Activated CD8-positive, alpha-beta T cell treated with anti-CD3 and anti-CD28 coated beads for 36 hours (primary cell): ENCODE results near the gene DRGX. TPM values are rescaled to one million over a fixed set of nuclear protein-coding genes. Genes with fewer than 3 reads are reported as not detected.

Experiments
- ATAC-seq: fragments of 200-7000 bp; cut with Tn5 transposase; one replicate; pipeline ENCODE4 v1.10.0; 2021; ENCODE audit warnings: mild to moderate bottlenecking, moderate library complexity
- CTCF ChIA-PET: fragments of 350-600 bp; sonication (Branson Sonifier 250); formaldehyde crosslinking; loops from one replicate; lab custom pipeline; 2021; ENCODE audit warnings: antibody characterized with exemption; lab: Charles Lee
- POLR2A ChIA-PET: fragments of 350-600 bp; sonication (Branson Sonifier 250); formaldehyde crosslinking; loops from one replicate; lab custom pipeline; 2021; ENCODE audit warnings: antibody characterized with exemption; lab: Charles Lee
- DNase-seq: peaks from one replicate; pipeline ENCODE4 v3.0.0-alpha.2; 2020
- H3K27ac Mint-ChIP-seq: one replicate; pipeline ENCODE4 v1.8.0; 2021; ENCODE audit warnings: mild to moderate bottlenecking, mixed read lengths
- H3K27me3 Mint-ChIP-seq: one replicate; pipeline ENCODE4 v1.8.0; 2021; ENCODE audit warnings: mixed read lengths
- H3K36me3 Mint-ChIP-seq: one replicate; pipeline ENCODE4 v1.8.0; 2021; ENCODE audit warnings: low read depth, mixed read lengths
- H3K4me1 Mint-ChIP-seq: one replicate; pipeline ENCODE4 v1.8.0; 2021; ENCODE audit warnings: low read depth, mixed read lengths
- H3K4me3 Mint-ChIP-seq: one replicate; pipeline ENCODE4 v1.8.0; 2021; ENCODE audit warnings: mild to moderate bottlenecking, moderate library complexity, mixed read lengths
- H3K9me3 Mint-ChIP-seq: one replicate; pipeline ENCODE4 v1.8.0; 2021; ENCODE audit warnings: mixed read lengths
- CTCF ChIP-seq: fragments of 200-600 bp; IDR thresholded peaks from one replicate; pipeline ENCODE4 v1.8.0; 2022; ENCODE audit warnings: antibody characterized with exemption, mild to moderate bottlenecking
- intact Hi-C: fragments of 100-400 bp; cut with micrococcal nuclease; formaldehyde crosslinking; loops from one replicate; pipeline ENCODE4 v1.10.0; 2022
- total RNA-seq, 2 experiments: library from RNA; stranded (reverse); gene quantifications; one replicate each; pipeline ENCODE4 v1.2.3, GENCODE V29; 2021

The DRGX gene
- total RNA-seq, 2 experiments from 2014 or later: not detected

- Mint-ChIP-seq H3K9me3 (no peaks in the 10 kb centered on the region), H3K4me3 (no peak overlapping the region), H3K4me1 (peaks cover 5% of the 10 kb centered on the region), H3K27me3 (peaks cover 55% of the 10 kb centered on the region), H3K27ac (no peak overlapping the region), H3K36me3 (no peaks in the 10 kb centered on the region)
- CTCF ChIA-PET: no interaction called here
- intact Hi-C loops: no loop called here
- no peak for ATAC-seq
- POLR2A ChIA-PET: no interaction called here
- no peak for TF ChIP-seq CTCF
- DNase-seq: no peak
Measured at GRCh38 chr10:49393301-49393700, 2.6 kb downstream of the DRGX start.

- intact Hi-C loops: no loop called here
- no peaks in the 10 kb centered on the region for H3K36me3 Mint-ChIP-seq
- CTCF ChIA-PET: interaction anchor here (1.4 kb wide), 1 partner anchor 18 kb away, joined by 4 read pairs; no protein-coding TSS in a partner anchor
Measured at GRCh38 chr10:49389361-49389933, 6.4 kb downstream of the DRGX start.

GRCh38 chr10:49388161-49388560, 7.7 kb downstream of the DRGX start:
- ATAC-seq (no peak), DNase-seq (no peak)
- ChIA-PET POLR2A (no interaction called here), CTCF (no interaction called here)
- peaks cover 20% of the 10 kb centered on the region for H3K27me3 Mint-ChIP-seq
- no peaks in the 10 kb centered on the region for H3K36me3 Mint-ChIP-seq
- H3K4me3 Mint-ChIP-seq: no peak overlapping the region
- no peaks in the 10 kb centered on the region for H3K9me3 Mint-ChIP-seq
- TF ChIP-seq CTCF: no peak
- H3K4me1 Mint-ChIP-seq: no peaks in the 10 kb centered on the region
- intact Hi-C loops: no loop called here
- H3K27ac Mint-ChIP-seq: no peak overlapping the region

More at GRCh38 chr10:49389361-49389933, 6.4 kb downstream of the DRGX start:
- POLR2A ChIA-PET: no interaction called here
- no peaks in the 10 kb centered on the region for H3K4me1 Mint-ChIP-seq
- TF ChIP-seq CTCF: no peak
- peaks cover 30% of the 10 kb centered on the region for H3K27me3 Mint-ChIP-seq
- no peaks in the 10 kb centered on the region for H3K9me3 Mint-ChIP-seq
- no peak overlapping the region for H3K4me3 Mint-ChIP-seq
- ATAC-seq: no peak
- H3K27ac Mint-ChIP-seq: no peak overlapping the region
- no peak for DNase-seq

GRCh38 chr10:49387071-49387470, 8.8 kb downstream of the DRGX start:
- DNase-seq (no peak), ATAC-seq (no peak)
- POLR2A ChIA-PET: no interaction called here
- H3K27me3 Mint-ChIP-seq: peaks cover 15% of the 10 kb centered on the region
- no peaks in the 10 kb centered on the region for H3K36me3 Mint-ChIP-seq
- no peak for TF ChIP-seq CTCF
- H3K4me3 Mint-ChIP-seq: no peak overlapping the region
- no peaks in the 10 kb centered on the region for H3K4me1 Mint-ChIP-seq
- H3K27ac Mint-ChIP-seq: no peak overlapping the region
- intact Hi-C loops: no loop called here
- H3K9me3 Mint-ChIP-seq: no peaks in the 10 kb centered on the region
- CTCF ChIA-PET: no interaction called here

GRCh38 chr10:49385939-49386922, 9.7 kb downstream of the DRGX start:
- intact Hi-C loops: no loop called here
- no peak for DNase-seq
- H3K36me3 Mint-ChIP-seq: no peaks in the 10 kb centered on the region
- H3K27ac Mint-ChIP-seq: no peak overlapping the region
- H3K4me3 Mint-ChIP-seq: no peak overlapping the region
- no peaks in the 10 kb centered on the region for H3K9me3 Mint-ChIP-seq
- H3K4me1 Mint-ChIP-seq: no peaks in the 10 kb centered on the region
- ChIA-PET CTCF (no interaction called here), POLR2A (no interaction called here)
- H3K27me3 Mint-ChIP-seq: peaks cover 13% of the 10 kb centered on the region
- TF ChIP-seq CTCF: no peak
- no peak for ATAC-seq
